Fibroblast of the aortic adventitia (primary cell): ENCODE data around the gene ATP5F1A. TPM values are rescaled to one million over a fixed set of nuclear protein-coding genes. Genes with fewer than 3 reads are reported as not detected.
A peak's percentile ranks its signal among the peaks of the same experiment; 100 is the strongest.
"Not testable (repeated sequence)": the region's sequence is repeated elsewhere in the genome, so short reads cannot be mapped to it uniquely, and the experiment has no call there.

Experiments used
- DNase-seq: peaks from one replicate; pipeline ENCODE4 v3.0.0-alpha.2; 2010; ENCODE audit warnings: low read depth
- H3K4me3 ChIP-seq: 2 replicates; pipeline ENCODE4 v1.5.1; 2011; ENCODE audit warnings: low read depth, mild to moderate bottlenecking, control low read depth, low read length, moderate library complexity
- total RNA-seq: library from RNA; depleted of rRNA; stranded (reverse); fragments of >200 nt; gene quantifications from 2 replicates; pipeline ENCODE4 v1.2.3, GENCODE V29; 2012; ENCODE audit warnings: low replicate concordance
- TF ChIP-seq, protein P1 (sequence below): IDR thresholded peaks from 2 replicates; pipeline ENCODE4 v1.5.1; 2011; ENCODE audit warnings: mild to moderate bottlenecking, low read length, control low read depth, inconsistent platforms; ENCODE audit not compliant: insufficient read depth

Gene ATP5F1A
- total RNA-seq, 1 donor: 609 TPM

DNA sequence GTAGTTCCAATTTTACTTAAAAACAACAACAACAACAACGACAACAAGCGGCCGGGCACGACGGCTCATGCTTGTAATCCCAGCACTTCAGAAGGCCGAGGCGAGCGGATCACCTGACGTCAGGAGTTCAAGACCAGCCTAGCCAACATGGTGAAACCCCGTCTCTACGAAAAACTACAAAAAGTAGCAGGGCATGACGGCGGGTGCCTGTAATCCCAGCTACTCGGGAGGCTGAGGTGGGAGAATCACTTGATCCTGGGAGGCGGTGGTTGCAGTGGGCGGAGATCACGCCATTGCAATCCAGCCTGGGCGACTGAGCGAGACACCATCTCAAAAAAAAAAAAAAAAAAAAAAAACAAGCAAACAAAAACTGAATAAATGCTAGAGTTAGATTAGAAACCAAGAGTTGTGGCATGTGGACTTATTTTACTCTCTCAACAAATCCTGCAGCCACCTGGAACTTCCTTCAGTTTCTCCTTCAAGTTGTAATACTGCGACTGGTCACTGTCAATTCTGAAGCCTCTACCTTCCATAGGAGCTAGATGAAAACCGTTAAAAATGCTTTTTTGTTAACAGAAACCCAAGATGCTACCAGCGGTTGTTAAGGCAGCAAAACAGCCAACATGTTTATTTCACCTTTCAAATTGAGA, 1.3 kb downstream of the ATP5F1A start:
- DNase-seq: peak; percentile 14
- H3K4me3 ChIP-seq: peak overlapping the region; percentile 96
- TF ChIP-seq, protein P1, sequence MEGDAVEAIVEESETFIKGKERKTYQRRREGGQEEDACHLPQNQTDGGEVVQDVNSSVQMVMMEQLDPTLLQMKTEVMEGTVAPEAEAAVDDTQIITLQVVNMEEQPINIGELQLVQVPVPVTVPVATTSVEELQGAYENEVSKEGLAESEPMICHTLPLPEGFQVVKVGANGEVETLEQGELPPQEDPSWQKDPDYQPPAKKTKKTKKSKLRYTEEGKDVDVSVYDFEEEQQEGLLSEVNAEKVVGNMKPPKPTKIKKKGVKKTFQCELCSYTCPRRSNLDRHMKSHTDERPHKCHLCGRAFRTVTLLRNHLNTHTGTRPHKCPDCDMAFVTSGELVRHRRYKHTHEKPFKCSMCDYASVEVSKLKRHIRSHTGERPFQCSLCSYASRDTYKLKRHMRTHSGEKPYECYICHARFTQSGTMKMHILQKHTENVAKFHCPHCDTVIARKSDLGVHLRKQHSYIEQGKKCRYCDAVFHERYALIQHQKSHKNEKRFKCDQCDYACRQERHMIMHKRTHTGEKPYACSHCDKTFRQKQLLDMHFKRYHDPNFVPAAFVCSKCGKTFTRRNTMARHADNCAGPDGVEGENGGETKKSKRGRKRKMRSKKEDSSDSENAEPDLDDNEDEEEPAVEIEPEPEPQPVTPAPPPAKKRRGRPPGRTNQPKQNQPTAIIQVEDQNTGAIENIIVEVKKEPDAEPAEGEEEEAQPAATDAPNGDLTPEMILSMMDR: no peak

DNA sequence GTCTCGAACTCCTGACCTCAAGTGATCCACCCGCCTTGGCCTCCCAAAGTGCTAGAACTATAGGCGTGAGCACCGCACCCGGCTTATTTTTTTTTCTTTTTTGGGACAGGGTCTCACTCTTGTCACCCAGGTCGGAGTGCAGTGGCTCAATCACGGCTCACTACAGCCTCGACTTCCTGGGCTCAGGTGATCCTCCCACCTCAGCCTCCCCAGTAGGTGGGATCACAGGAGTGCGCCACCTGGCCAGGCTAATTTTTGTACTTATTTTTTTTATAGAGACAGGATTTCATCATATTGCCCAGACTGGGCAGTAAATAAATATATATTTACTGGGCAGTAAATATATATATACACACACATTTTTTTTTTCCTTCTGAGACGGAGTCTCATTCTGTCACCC, 2.6 kb downstream of the ATP5F1A start:
- no peak overlapping the region for H3K4me3 ChIP-seq
- TF ChIP-seq, protein P1: no peak
- no peak for DNase-seq

- DNase-seq, H3K4me3 ChIP-seq: not testable (repeated sequence)
Observed at GRCh38 chr18:46088501-46088900, 9.6 kb downstream of the ATP5F1A start.

DNA sequence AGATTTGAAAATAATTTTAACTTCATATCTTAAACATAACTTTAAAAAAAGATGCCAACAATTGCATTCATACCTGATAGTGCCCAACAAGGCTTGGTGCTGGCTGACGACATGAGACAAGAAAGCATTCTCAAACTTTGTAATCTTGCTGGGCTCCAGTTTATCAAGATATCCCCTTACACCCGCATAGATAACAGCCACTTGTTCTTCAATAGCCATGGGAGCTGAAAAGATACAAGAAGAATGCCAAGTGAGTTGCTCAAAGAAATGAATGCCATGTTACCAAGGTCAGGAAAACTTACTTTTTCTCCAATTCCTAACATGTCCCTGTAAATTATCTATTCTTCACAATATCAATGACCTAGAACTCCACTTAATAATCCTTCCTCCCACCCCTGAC, 13.7 kb downstream of the ATP5F1A start:
- H3K4me3 ChIP-seq: no peak overlapping the region
- no peak for DNase-seq
- TF ChIP-seq, protein P1: no peak

DNA sequence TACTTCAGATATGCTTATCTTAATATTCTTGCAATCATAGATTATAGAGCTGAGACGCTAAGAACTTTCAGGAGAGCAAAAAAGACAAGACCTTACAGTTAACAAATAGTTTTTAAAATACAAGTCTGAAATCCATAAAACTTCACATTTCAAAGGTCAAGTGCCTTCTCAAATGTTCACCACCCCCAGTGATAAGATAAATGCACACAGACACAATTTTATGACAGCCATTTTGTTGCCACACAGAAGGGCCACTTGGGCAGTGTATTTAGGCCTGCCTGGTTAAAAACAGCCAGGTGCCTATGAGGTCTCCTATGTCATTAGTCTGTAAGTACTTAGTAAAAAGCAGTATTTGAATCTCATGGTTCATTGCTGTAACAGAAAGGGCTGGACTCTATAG, 17.9 kb downstream of the ATP5F1A start:
- DNase-seq: no peak
- TF ChIP-seq, protein P1: no peak
- no peak overlapping the region for H3K4me3 ChIP-seq

DNA sequence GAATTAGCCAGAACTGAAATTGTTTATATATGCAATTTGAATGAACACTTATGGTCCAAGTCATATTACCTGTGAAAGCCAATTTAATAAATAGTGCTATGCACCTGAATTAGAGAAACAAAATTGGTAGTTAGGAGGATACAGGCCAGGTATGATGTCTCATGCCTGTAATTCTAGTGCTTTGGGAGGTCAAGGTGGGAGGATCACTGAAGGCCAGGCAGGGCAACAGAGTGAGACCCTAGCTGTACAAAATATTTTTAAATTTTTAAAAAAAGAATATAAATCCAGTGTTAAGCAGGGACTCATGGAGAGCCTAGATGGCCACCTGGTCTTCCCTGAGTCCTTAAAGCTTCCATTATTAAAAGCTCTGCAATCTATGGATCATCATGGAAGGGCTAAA, 18.8 kb downstream of the ATP5F1A start:
- DNase-seq: no peak
- no peak overlapping the region for H3K4me3 ChIP-seq
- TF ChIP-seq, protein P1: no peak

DNA sequence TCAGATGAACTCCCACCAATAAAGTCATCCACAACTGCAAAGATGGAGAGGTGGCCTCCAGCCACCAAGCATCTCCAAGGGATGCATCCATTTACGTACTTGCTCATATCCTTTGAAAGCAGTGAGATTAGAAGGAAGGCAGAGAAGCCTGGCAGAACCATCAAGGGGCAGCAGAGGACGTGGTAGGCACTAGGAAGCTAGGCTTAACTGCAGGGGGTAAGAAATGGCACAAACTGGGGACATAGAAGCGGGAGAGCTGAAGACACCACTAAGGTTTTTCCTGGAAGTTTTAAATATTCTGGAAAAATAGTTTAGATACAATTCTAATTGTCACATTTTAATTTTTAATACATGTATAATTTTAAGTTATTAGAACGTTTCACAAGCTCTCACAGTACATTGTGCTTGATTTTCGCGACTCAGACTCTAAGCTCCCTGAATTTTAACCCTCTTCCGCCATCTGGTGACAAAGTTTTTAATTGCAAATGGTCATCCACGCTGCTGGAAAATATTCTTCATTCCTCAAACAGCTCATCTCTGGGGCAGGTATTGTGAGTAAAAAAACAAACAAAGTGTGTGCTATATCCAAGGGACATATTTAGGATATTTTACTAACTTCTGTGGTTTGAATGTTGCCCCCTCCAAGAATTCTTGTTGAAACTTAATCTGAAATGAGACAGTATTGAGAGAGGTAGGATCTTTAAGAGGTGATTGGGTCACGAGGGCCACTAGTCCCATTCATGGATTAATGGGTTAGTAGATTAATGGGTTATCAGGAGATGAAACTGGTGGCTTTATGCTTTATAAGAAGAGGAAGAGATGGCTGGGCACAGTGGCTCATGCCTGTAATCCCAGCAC, 24.4 kb downstream of the ATP5F1A start:
- H3K4me3 ChIP-seq: no peak overlapping the region
- TF ChIP-seq, protein P1: peak; percentile 59
- DNase-seq: peak; percentile 82
